GM21825 (cell line): Measurements from ENCODE around the gene EPHB1.

ENCODE experiments used
- ATAC-seq: cut with Tn5 transposase; IDR thresholded peaks from one replicate; pipeline ENCODE4 v1.9.1; 2021; ENCODE audit warnings: mild to moderate bottlenecking, moderate library complexity; ENCODE audit not compliant: unreplicated experiment

Gene EPHB1

GRCh38 chr3:134807189-134807588, 12.1 kb downstream of the EPHB1 start:
- ATAC-seq, result no peak

- no peak for ATAC-seq
Observed at GRCh38 chr3:134808835-134809234, 13.8 kb downstream of the EPHB1 start.

- no peak for ATAC-seq
Observed at GRCh38 chr3:134809427-134810051, 14.5 kb downstream of the EPHB1 start.

- ATAC-seq, result no peak
Observed at GRCh38 chr3:134810052-134810435, 15.0 kb downstream of the EPHB1 start.

- ATAC-seq, result no peak
Observed at GRCh38 chr3:134810850-134811249, 15.8 kb downstream of the EPHB1 start.

- no peak for ATAC-seq
Observed at GRCh38 chr3:134813618-134814017, 18.6 kb downstream of the EPHB1 start.

- no peak for ATAC-seq
Observed at GRCh38 chr3:134815519-134815918, 20.5 kb downstream of the EPHB1 start.

- ATAC-seq, result no peak
Observed at GRCh38 chr3:134816623-134817022, 21.6 kb downstream of the EPHB1 start.

GRCh38 chr3:134817297-134817696, 22.2 kb downstream of the EPHB1 start:
- ATAC-seq, result peak; percentile 77

GRCh38 chr3:134820994-134821393, 25.9 kb downstream of the EPHB1 start:
- ATAC-seq, result no peak

- ATAC-seq, result no peak
Observed at GRCh38 chr3:134822090-134822489, 27.0 kb downstream of the EPHB1 start.

GRCh38 chr3:134823679-134824078, 28.6 kb downstream of the EPHB1 start:
- ATAC-seq, result no peak

- ATAC-seq, result no peak
Observed at GRCh38 chr3:134824791-134825190, 29.7 kb downstream of the EPHB1 start.

GRCh38 chr3:134827213-134827612, 32.2 kb downstream of the EPHB1 start:
- ATAC-seq, result peak; percentile 65

- ATAC-seq, result no peak
Observed at GRCh38 chr3:134829721-134830120, 34.7 kb downstream of the EPHB1 start.

- no peak for ATAC-seq
Observed at GRCh38 chr3:134832585-134832984, 37.5 kb downstream of the EPHB1 start.

GRCh38 chr3:134833453-134834163, 38.5 kb downstream of the EPHB1 start:
- ATAC-seq, result no peak

- no peak for ATAC-seq
Observed at GRCh38 chr3:134836921-134837320, 41.9 kb downstream of the EPHB1 start.

- no peak for ATAC-seq
Observed at GRCh38 chr3:134838599-134838998, 43.5 kb downstream of the EPHB1 start.

- ATAC-seq, result no peak
Observed at GRCh38 chr3:134839422-134839821, 44.4 kb downstream of the EPHB1 start.

- peak; percentile 77 for ATAC-seq
Observed at GRCh38 chr3:134839990-134840389, 44.9 kb downstream of the EPHB1 start.

GRCh38 chr3:134840459-134840858, 45.4 kb downstream of the EPHB1 start:
- no peak for ATAC-seq

- ATAC-seq, result no peak
Observed at GRCh38 chr3:134846084-134846483, 51.0 kb downstream of the EPHB1 start.
